AG08395 (cell line): ENCODE results near the gene CHST12.
"Not testable (repeated sequence)": the region's sequence is repeated elsewhere in the genome, so short reads cannot be mapped to it uniquely, and the experiment has no call there.

Source experiments
- DNase-seq: peaks from one replicate; pipeline ENCODE4 v3.0.0; 2012; ENCODE audit warnings: mixed read lengths, low spot score

Gene CHST12

GRCh38 chr7:2404714-2405119, 1.3 kb downstream of the CHST12 start:
- no peak for DNase-seq

- no peak for DNase-seq
Observed at GRCh38 chr7:2405201-2405600, 1.8 kb downstream of the CHST12 start.

- no peak for DNase-seq
Observed at GRCh38 chr7:2405601-2406345, 2.4 kb downstream of the CHST12 start.

GRCh38 chr7:2409745-2410414, 6.5 kb downstream of the CHST12 start:
- no peak for DNase-seq

GRCh38 chr7:2411049-2411448, 7.6 kb downstream of the CHST12 start:
- no peak for DNase-seq

GRCh38 chr7:2411815-2412586, 8.6 kb downstream of the CHST12 start:
- no peak for DNase-seq

GRCh38 chr7:2412587-2413201, 9.3 kb downstream of the CHST12 start:
- no peak for DNase-seq

GRCh38 chr7:2416063-2416462, 12.7 kb downstream of the CHST12 start:
- no peak for DNase-seq

- DNase-seq = no peak
Observed at GRCh38 chr7:2416650-2417049, 13.2 kb downstream of the CHST12 start.

- DNase-seq = not testable (repeated sequence)
Observed at GRCh38 chr7:2417178-2417577, 13.8 kb downstream of the CHST12 start.

- peak; percentile 84 for DNase-seq
Observed at GRCh38 chr7:2417981-2418481, 14.6 kb downstream of the CHST12 start.

GRCh38 chr7:2420216-2420933, 17.0 kb downstream of the CHST12 start:
- no peak for DNase-seq

- no peak for DNase-seq
Observed at GRCh38 chr7:2421943-2422310, 18.5 kb downstream of the CHST12 start.

GRCh38 chr7:2425749-2426148, 22.3 kb downstream of the CHST12 start:
- DNase-seq = no peak

GRCh38 chr7:2431260-2431867, 28.0 kb downstream of the CHST12 start:
- no peak for DNase-seq

- DNase-seq = no peak
Observed at GRCh38 chr7:2432910-2433712, 29.7 kb downstream of the CHST12 start.

GRCh38 chr7:2433713-2434550, 30.5 kb downstream of the CHST12 start:
- no peak for DNase-seq

GRCh38 chr7:2435146-2435545, 31.7 kb downstream of the CHST12 start:
- no peak for DNase-seq

GRCh38 chr7:2436341-2437104, 33.1 kb downstream of the CHST12 start:
- no peak for DNase-seq
